Upper lobe of left lung (tissue), 4 donors: Measurements from ENCODE around the gene SOWAHC.

ENCODE experiments used
- POLR2A ChIP-seq, 4 donors: fragments of 450-650 bp; IDR thresholded peaks; one replicate each; pipeline ENCODE4 v1.5.1; 2016 to 2017; ENCODE audit warnings: antibody characterized with exemption in 4 of 4, mild to moderate bottlenecking in 2 of 4
- POLR2AphosphoS5 ChIP-seq, 2 donors: sonication (generic); formaldehyde crosslinking; IDR thresholded peaks; one replicate each; pipeline ENCODE4 v1.5.1; 2017; ENCODE audit warnings: antibody characterized with exemption in 2 of 2

DNA sequence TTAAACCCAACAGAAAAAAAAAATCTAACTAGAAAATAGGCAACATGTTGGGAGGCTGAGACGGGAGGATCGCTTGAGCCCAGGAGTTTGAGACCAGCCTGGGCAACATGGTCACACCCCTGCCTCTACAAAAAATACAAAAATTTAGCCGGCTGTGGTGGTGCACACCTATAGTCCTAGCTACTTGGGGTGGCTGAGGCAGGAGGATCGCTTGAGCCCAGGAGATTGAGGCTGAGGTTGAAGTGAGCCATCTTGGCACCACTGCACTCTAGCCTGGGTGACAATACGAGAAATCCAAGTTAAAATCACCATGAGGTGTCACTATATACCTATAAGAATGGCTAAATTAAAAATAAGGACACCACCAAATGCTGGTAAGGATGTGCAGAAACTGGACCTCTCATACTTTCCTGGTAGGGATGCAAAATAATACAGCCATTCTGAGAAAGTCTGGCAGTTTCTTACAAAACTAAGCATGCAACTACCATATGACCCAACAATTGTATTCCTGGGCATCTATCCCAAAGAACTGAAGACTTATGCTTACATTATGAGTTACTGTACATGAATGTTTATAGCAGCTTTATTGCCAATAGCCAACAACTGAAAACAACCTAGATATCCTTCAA lies 2.6 kb upstream of the SOWAHC start:
- TF ChIP-seq POLR2A (IDR thresholded peaks at IDR 0.05) = no peak
- no peak for TF ChIP-seq POLR2AphosphoS5 (IDR thresholded peaks at IDR 0.05)
